GM12878 (cell line): ENCODE results near the gene GHRL.

Experiments
- CHD2 ChIP-seq: IDR thresholded peaks from 2 replicates; pipeline ENCODE4 v1.6.1; 2011; ENCODE audit warnings: low read depth, low read length, improper control_type of control experiment, borderline replicate concordance
- CTCF ChIP-seq, 3 experiments: IDR thresholded peaks in 2 of 3; conservative IDR thresholded peaks in 1 of 3; 2 replicates each; pipeline ENCODE4 v1.5.1; 2011; ENCODE audit warnings: low read depth in 3 of 3, low read length in 3 of 3, mild to moderate bottlenecking in 3 of 3, control low read depth in 2 of 3, moderate library complexity in 2 of 3, inconsistent platforms in 1 of 3, mixed read lengths in 1 of 3; ENCODE audit not compliant: control insufficient read depth in 2 of 3, insufficient read depth in 1 of 3; ENCODE audit errors: extremely low read depth in 1 of 3
- ESRRA ChIP-seq: IDR thresholded peaks from 2 replicates; pipeline ENCODE4 v1.6.1; 2012; ENCODE audit warnings: mild to moderate bottlenecking, low read length, improper control_type of control experiment
- EZH2 ChIP-seq: IDR thresholded peaks from 2 replicates; pipeline ENCODE4 v1.6.1; 2012; ENCODE audit warnings: low read depth, mild to moderate bottlenecking, control low read depth, inconsistent platforms, low read length, borderline replicate concordance; ENCODE audit not compliant: control insufficient read depth
- FOS ChIP-seq: IDR thresholded peaks from 3 replicates; pipeline ENCODE4 v1.6.1; 2011; ENCODE audit warnings: borderline replicate concordance; ENCODE audit not compliant: insufficient read length; ENCODE audit errors: extremely low read depth
- IKZF1 ChIP-seq: fragments of 450-650 bp; conservative IDR thresholded peaks from 2 replicates; pipeline ENCODE4 v1.6.1; 2017; ENCODE audit warnings: antibody characterized with exemption, mild to moderate bottlenecking
- SIN3A ChIP-seq: IDR thresholded peaks from 2 replicates; pipeline ENCODE4 v1.6.1; 2012; ENCODE audit warnings: low read depth, low read length, improper control_type of control experiment
- SPI1 ChIP-seq: IDR thresholded peaks from 2 replicates; pipeline ENCODE4 v1.6.1; 2011; ENCODE audit warnings: low read depth, mild to moderate bottlenecking, low read length, moderate library complexity, borderline replicate concordance; ENCODE audit not compliant: insufficient read depth
- SUZ12 ChIP-seq: fragments of 200-600 bp; sonication (generic); IDR thresholded peaks from one replicate; pipeline ENCODE4 v1.6.1; 2018; ENCODE audit warnings: antibody characterized with exemption, mild to moderate bottlenecking; ENCODE audit not compliant: unreplicated experiment
- YY1 ChIP-seq: IDR thresholded peaks from 2 replicates; pipeline ENCODE4 v1.6.1; 2011; ENCODE audit warnings: low read depth, mild to moderate bottlenecking, low read length

DNA sequence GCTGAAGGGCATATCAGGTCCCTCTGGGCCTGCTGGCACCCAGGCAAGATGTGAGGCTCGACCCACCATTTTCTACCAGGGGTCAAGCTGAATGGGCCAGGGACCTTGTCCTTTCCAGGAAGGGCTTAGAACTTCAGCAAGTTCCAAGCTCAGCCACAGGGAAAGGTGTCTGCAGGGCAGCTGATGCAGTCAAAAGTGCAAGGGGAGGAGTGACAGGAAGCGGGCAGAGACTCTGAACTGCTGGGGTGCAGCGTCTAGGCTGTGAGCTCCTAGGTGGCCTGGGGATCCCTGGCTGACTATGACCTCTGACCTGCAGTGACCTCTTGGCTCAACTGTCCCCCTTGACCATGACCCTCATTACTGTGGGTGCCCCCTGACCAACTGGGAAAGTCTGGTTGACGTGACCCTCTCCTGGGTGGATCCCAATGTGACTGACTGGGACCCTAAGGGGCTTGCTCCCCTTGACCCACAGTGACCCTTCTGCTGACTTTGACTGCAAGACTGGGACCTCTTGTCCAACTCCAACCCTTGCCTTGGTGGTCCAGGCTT is 42.5 kb upstream of the GHRL start:
- no peak for TF ChIP-seq CTCF (IDR thresholded peaks at IDR 0.05 in 2 of 3, conservative IDR thresholded peaks at IDR 0.05 in 1 of 3; ENCODE audit: control insufficient read depth in 2 of 3, extremely low read depth in 1 of 3, insufficient read depth in 1 of 3, low read depth in 3 of 3, low read length in 3 of 3)
- TF ChIP-seq SUZ12, result no peak
- no peak for TF ChIP-seq YY1
- no peak for TF ChIP-seq SIN3A
- no peak for TF ChIP-seq CHD2
- no peak for TF ChIP-seq SPI1
- no peak for TF ChIP-seq FOS
- TF ChIP-seq ESRRA, result no peak
- TF ChIP-seq EZH2, result no peak
- TF ChIP-seq IKZF1, result no peak
